GM12892 (cell line): ENCODE results near the gene MYO7A.

Source experiments
- POLR2A ChIP-seq: IDR thresholded peaks from 2 replicates; pipeline ENCODE4 v1.6.1; 2011; ENCODE audit warnings: low read depth, low read length, control low read depth
- POLR2AphosphoS5 ChIP-seq: IDR thresholded peaks from 2 replicates; pipeline ENCODE4 v1.6.1; 2011; ENCODE audit warnings: low read depth, low read length, control low read depth

DNA sequence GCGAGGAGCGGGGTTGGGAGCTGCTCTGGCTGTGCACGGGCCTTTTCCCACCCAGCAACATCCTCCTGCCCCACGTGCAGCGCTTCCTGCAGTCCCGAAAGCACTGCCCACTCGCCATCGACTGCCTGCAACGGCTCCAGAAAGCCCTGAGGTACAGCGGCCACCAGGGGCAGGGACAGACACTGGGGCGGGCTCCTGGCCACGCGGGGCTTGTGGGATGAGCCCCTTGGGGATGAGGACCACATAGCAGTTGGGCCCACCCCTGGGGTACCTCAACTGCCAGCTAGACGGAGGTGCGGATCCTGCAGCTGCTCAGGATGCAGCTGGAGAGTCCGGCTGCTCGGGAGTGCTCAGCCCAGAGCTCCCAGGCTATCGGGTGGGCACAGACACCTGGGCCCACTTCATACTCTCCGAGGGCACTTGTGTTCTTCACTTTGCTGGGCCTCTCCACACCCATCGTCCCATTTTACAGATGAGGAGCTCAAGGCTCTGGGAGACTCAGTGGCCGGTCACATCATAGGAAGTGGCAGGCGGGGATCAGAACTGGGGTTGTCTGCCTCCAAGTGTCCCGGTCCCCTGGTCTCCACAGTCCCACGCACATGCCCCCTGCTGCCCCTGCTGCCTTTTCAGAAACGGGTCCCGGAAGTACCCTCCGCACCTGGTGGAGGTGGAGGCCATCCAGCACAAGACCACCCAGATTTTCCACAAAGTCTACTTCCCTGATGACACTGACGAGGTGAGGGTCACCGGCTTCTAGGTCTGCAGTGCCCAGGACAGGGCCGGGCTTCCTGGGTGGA is 77.6 kb downstream of the MYO7A start:
- TF ChIP-seq POLR2A (no peak), POLR2AphosphoS5 (no peak)
